Glomerular endothelial cell (primary cell): ENCODE data around the gene NELL2. TPM values are rescaled to one million over a fixed set of nuclear protein-coding genes. Genes with fewer than 3 reads are reported as not detected.
"Not testable (repeated sequence)": the region's sequence is repeated elsewhere in the genome, so short reads cannot be mapped to it uniquely, and the experiment has no call there.

ENCODE experiments used
- DNase-seq: peaks from one replicate; pipeline ENCODE4 v3.0.0-alpha.2; 2011; ENCODE audit warnings: low read depth, low spot score; ENCODE audit errors: extremely low read depth
- total RNA-seq: library from RNA; depleted of rRNA; stranded (reverse); fragments of >200 nt; gene quantifications from 2 replicates; pipeline ENCODE4 v1.2.3, GENCODE V29; 2015

The NELL2 gene
- total RNA-seq, 1 donor from 2014 or later = 0.35 TPM

- DNase-seq = no peak
Measured at GRCh38 chr12:44780221-44780790, 95.8 kb downstream of the NELL2 start.

GRCh38 chr12:44779766-44780165, 96.3 kb downstream of the NELL2 start:
- no peak for DNase-seq

- DNase-seq = no peak
Measured at GRCh38 chr12:44778863-44779262, 97.3 kb downstream of the NELL2 start.

- no peak for DNase-seq
Measured at GRCh38 chr12:44777044-44777443, 99.1 kb downstream of the NELL2 start.

DNA sequence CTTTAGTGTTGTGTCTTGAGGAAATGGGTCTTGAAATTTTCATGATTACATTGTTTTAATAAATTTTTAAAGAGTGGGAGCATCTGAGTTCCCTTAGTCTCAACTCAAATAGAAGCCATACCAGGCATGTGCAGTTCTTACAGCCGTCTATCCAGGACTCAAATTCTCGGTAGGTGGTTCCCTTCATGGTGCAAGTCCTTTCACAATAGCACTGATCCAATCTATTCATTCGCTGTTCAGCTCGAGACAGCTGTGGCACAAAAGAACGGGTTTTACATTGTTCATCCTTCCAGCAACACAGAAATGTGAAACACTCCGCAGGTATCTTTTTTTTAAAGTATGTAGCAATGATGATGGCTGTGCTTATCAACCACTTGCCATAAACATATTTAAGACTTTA, 100.2 kb downstream of the NELL2 start:
- no peak for DNase-seq

GRCh38 chr12:44774815-44775411, 101.2 kb downstream of the NELL2 start:
- DNase-seq = peak; percentile 5

DNA sequence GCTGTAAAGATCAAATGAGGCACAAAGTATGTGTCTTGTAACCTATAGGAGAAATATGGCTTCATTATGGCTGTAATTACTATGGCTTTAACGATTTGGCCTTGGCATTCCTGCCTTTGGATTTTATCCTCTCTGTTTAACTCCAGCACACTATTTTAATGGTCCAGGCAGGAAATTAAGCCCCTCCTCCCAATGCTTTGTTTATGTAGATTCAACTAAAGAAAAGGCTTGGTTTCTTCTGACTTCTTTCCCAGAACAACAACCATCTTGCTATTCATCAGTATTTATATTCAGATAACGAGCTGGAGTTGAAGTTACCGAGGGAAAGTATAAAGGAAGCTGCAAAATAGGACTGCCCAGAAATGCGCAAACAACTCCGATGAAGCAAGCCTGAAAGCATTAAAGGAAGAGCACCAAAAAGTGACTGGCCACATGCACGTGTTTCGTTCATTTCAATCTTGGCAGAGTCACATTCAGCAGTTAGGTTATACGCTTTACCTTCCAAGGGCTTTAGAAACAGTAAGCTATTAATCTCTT, 104.6 kb downstream of the NELL2 start:
- DNase-seq = no peak

DNA sequence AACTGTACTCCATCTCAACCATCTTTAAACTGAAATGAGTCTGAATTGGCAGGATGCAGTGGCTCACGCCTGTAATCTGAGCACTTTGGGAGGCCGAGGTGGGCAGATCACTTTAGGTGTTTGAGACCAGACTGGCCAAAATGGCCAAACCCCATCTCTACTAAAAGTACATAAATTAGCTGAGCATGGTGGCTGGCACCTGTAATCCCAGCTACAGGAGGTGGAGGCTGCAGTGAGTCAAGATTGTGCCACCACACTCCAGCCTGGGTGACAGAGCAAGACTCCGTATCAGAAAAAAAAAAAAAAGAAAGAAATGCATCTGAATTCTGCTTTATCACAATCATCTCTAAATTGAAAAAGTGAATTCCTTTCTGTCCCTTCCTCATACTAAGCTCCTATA, 110.3 kb downstream of the NELL2 start:
- no peak for DNase-seq

GRCh38 chr12:44763021-44763420, 113.1 kb downstream of the NELL2 start:
- DNase-seq = no peak

DNA sequence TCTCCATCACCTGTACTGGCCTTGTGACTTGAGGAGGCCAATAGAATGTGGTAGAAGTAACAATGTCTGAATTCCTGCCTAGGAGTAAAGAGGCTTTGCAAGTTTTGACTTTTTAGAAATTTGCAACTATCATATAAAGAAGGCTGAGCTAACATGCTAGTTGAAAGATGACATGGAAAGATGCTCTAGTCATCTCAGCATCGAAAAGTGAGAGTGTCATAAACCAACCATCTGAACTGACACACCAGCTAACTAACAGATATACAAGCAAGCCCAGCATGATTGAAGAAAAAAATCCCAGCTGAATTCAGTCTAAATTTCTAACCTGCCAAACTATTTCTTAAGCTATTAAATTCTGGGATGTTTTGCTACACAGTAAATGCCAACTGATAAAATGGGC, 116.8 kb downstream of the NELL2 start:
- DNase-seq = no peak

DNA sequence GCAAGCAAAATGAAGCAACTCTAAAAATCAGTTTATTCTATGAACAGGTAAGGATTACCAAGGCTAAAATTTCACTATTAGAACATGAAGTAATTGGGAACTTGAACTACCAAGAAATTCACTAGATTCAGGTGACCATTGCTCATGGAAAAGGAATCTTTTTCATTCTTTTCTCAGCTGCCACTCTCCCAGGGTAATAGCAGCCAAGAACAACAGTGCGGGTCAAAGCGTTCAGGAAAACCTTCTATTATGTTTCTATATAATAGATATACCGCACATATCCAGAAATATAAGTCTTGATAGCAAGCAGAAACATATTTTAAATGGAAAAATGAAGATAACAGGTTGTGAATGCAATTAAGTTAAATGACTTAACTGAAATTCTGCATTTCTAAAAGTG, 125.6 kb downstream of the NELL2 start:
- no peak for DNase-seq

- DNase-seq = no peak
Measured at GRCh38 chr12:44749566-44749965, 126.5 kb downstream of the NELL2 start.

DNA sequence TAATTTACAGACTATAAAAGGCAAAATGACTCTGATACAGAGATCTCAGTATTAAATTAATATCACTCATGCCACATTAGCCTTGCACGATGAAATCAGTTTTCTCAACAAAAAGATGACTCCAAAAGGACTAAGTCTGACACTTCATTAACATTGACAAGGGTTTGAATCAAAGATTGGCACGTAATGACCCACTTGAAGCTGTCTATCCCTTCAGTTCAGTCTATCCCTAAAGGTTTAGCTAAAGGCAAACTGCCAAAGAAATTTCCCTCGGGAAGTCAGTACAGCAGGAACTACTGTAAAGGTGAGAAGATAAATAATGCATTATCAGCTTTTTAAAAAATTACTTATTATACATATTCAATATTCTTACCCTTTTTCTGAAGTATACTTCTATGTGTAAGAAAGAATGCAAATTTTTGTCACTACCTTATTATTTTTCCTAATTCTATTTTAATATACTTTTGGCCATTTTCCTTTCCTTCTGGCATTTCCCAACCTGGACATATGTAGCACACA, 127.1 kb downstream of the NELL2 start:
- no peak for DNase-seq

GRCh38 chr12:44741292-44741980, 134.7 kb downstream of the NELL2 start:
- not testable (repeated sequence) for DNase-seq

GRCh38 chr12:44738051-44738450, 138.1 kb downstream of the NELL2 start:
- no peak for DNase-seq

- no peak for DNase-seq
Measured at GRCh38 chr12:44728566-44728965, 147.5 kb downstream of the NELL2 start.

GRCh38 chr12:44720265-44720664, 155.8 kb downstream of the NELL2 start:
- DNase-seq = no peak

DNA sequence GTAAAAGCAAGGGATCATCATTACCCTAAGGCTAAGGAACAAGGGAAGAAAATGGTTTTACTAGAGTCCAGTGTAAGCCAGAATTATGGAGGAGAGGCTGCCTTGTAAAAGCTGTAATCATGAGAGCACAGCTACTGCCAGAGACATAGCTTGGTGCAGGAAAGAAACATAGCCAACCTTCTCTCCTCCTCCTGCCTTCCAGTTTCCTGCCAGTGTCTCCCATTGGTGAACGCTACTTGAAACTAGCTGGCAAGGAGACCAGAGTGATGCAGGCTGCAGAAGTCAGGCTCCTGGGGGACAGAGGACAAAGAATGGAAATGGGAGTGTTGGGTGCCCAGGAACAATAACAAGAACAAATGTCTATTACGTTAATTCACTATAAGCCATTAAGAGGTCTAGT, 158.5 kb downstream of the NELL2 start:
- no peak for DNase-seq

- no peak for DNase-seq
Measured at GRCh38 chr12:44716711-44717110, 159.4 kb downstream of the NELL2 start.

- DNase-seq = no peak
Measured at GRCh38 chr12:44711736-44712135, 164.4 kb downstream of the NELL2 start.

GRCh38 chr12:44709166-44709565, 166.9 kb downstream of the NELL2 start:
- no peak for DNase-seq

GRCh38 chr12:44708218-44708617, 167.9 kb downstream of the NELL2 start:
- DNase-seq = no peak
